ENCODE results near the gene DLG2. TPM values are rescaled to one million over a fixed set of nuclear protein-coding genes. Genes with fewer than 3 reads are reported as not detected.

Gene DLG2
- total and polyA plus RNA-seq, 9 of the 15 experiments (the other 6 are each of a cell fraction or from before 2014, with no cell fraction given), result 0.52 to 1.6 (median 0.95) TPM

DNA sequence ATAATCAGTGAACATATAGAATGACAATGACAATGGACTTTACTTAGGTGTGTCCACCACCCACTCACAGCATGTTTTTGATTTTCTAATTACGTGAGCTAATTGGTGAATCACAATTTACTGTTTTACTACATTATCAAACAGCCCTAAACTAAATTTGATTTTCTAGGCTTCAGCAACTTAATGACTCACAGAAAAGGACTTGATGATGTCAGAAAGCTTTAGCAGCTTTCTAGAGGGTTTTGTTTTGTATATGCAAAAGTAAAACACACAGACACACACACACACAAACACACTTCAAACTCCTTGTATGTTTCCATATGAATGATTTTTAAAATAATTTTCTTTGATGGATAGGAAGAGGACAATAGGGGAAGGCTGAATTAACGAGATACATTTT, 1462.4 kb downstream of the DLG2 start (continued):
- TF ChIP-seq, protein P1, sequence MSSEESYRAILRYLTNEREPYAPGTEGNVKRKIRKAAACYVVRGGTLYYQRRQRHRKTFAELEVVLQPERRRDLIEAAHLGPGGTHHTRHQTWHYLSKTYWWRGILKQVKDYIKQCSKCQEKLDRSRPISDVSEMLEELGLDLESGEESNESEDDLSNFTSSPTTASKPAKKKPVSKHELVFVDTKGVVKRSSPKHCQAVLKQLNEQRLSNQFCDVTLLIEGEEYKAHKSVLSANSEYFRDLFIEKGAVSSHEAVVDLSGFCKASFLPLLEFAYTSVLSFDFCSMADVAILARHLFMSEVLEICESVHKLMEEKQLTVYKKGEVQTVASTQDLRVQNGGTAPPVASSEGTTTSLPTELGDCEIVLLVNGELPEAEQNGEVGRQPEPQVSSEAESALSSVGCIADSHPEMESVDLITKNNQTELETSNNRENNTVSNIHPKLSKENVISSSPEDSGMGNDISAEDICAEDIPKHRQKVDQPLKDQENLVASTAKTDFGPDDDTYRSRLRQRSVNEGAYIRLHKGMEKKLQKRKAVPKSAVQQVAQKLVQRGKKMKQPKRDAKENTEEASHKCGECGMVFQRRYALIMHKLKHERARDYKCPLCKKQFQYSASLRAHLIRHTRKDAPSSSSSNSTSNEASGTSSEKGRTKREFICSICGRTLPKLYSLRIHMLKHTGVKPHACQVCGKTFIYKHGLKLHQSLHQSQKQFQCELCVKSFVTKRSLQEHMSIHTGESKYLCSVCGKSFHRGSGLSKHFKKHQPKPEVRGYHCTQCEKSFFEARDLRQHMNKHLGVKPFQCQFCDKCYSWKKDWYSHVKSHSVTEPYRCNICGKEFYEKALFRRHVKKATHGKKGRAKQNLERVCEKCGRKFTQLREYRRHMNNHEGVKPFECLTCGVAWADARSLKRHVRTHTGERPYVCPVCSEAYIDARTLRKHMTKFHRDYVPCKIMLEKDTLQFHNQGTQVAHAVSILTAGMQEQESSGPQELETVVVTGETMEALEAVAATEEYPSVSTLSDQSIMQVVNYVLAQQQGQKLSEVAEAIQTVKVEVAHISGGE (CRISPR knock-in tag; IDR thresholded peaks at IDR 0.05), result no peak
- TF ChIP-seq SNIP1 (IDR thresholded peaks at IDR 0.05; ENCODE audit: low read depth) (no peak), CREM (IDR thresholded peaks at IDR 0.05; ENCODE audit: low read depth) (no peak), POLR2G (IDR thresholded peaks at IDR 0.05; ENCODE audit: low read depth, low read length) (no peak)

DNA sequence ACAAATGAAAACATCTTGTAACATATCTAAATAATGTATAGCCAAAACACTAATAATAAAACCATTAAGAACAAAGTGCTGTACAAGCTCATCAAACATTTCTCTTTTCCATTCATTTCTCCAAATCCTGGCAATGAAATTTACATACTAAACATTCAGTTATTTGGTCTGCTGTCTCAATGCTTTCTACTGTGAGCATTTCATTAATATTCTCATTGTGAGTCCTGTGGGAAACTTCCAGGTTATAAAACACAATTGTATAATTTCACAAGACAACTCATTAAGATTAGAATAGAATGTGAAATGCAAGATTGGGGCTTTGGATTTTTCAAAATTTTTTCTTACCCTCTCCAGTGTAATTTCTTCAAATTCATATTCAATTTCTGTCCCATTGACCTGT, 1464.0 kb downstream of the DLG2 start:
- Histone ChIP-seq H3K4me3 (no peak overlapping the region), H2AFZ (ENCODE audit: low read depth, low read length) (no peak overlapping the region), H3K27me3 (ENCODE audit: control insufficient read depth in 2 of 2, insufficient read depth in 2 of 2, low read length in 2 of 2) (no peaks in the 10 kb centered on the region), H3K79me2 (ENCODE audit: control insufficient read depth, insufficient read depth, low read length) (no peaks in the 10 kb centered on the region), H3K9me1 (ENCODE audit: control insufficient read depth, insufficient read depth, low read length) (no peaks in the 10 kb centered on the region), H3K36me3 (ENCODE audit: control insufficient read depth, insufficient read depth, low read length) (no peaks in the 10 kb centered on the region), H3K4me1 (replicated peaks in 1 of 2; ENCODE audit: control insufficient read depth in 2 of 2, insufficient read depth in 2 of 2, low read length in 2 of 2) (no peaks in the 10 kb centered on the region), H3K9me3 (replicated peaks; ENCODE audit: control insufficient read depth, insufficient read depth, low read depth, low read length) (no peaks in the 10 kb centered on the region), H3K27ac (ENCODE audit: extremely low read depth, low read depth, low read length) (no peak overlapping the region), H3K9ac (ENCODE audit: insufficient read depth in 1 of 2, low read depth in 2 of 2, low read length in 2 of 2) (no peak overlapping the region), H3K4me2 (ENCODE audit: insufficient read depth, low read length) (no peak overlapping the region), H4K20me1 (replicated peaks; ENCODE audit: control insufficient read depth, insufficient read depth, low read length) (no peaks in the 10 kb centered on the region)
- ChIA-PET POLR2A (no interaction called here), CTCF (ENCODE audit: low intra/inter-chr PET ratio) (no interaction called here)
- BruUV-seq (replicated peaks), result no TSS peak
- in situ Hi-C loops (cut with MboI) (no loop called here), intact Hi-C loops (cut with micrococcal nuclease) (no loop called here)
- FAIRE-seq (no peak), ATAC-seq (no peak), DNase-seq (ENCODE audit: extremely low read depth in 1 of 4, low spot score in 3 of 4) (no peak)
- TF ChIP-seq ZBTB17 (CRISPR knock-in tag; IDR thresholded peaks at IDR 0.05) (no peak), SIRT6 (IDR thresholded peaks at IDR 0.05; ENCODE audit: low read depth, low read length) (no peak), ZNF165 (CRISPR knock-in tag; IDR thresholded peaks at IDR 0.05; ENCODE audit: borderline replicate concordance) (no peak), KDM2B (CRISPR knock-in tag; IDR thresholded peaks at IDR 0.05) (no peak)
- TF ChIP-seq, protein P2, sequence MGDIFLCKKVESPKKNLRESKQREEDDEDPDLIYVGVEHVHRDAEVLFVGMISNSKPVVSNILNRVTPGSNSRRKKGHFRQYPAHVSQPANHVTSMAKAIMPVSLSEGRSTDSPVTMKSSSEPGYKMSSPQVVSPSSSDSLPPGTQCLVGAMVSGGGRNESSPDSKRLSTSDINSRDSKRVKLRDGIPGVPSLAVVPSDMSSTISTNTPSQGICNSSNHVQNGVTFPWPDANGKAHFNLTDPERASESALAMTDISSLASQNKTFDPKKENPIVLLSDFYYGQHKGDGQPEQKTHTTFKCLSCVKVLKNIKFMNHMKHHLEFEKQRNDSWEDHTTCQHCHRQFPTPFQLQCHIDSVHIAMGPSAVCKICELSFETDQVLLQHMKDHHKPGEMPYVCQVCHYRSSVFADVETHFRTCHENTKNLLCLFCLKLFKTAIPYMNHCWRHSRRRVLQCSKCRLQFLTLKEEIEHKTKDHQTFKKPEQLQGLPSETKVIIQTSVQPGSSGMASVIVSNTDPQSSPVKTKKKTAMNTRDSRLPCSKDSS (IDR thresholded peaks at IDR 0.05; ENCODE audit: low read depth, partially characterized antibody), result no peak
- TF ChIP-seq, protein P3, sequence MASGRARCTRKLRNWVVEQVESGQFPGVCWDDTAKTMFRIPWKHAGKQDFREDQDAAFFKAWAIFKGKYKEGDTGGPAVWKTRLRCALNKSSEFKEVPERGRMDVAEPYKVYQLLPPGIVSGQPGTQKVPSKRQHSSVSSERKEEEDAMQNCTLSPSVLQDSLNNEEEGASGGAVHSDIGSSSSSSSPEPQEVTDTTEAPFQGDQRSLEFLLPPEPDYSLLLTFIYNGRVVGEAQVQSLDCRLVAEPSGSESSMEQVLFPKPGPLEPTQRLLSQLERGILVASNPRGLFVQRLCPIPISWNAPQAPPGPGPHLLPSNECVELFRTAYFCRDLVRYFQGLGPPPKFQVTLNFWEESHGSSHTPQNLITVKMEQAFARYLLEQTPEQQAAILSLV (tag; IDR thresholded peaks at IDR 0.05), result no peak
- TF ChIP-seq, protein P4, sequence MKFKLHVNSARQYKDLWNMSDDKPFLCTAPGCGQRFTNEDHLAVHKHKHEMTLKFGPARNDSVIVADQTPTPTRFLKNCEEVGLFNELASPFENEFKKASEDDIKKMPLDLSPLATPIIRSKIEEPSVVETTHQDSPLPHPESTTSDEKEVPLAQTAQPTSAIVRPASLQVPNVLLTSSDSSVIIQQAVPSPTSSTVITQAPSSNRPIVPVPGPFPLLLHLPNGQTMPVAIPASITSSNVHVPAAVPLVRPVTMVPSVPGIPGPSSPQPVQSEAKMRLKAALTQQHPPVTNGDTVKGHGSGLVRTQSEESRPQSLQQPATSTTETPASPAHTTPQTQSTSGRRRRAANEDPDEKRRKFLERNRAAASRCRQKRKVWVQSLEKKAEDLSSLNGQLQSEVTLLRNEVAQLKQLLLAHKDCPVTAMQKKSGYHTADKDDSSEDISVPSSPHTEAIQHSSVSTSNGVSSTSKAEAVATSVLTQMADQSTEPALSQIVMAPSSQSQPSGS (CRISPR knock-in tag; IDR thresholded peaks at IDR 0.05), result no peak
- TF ChIP-seq, protein P5, sequence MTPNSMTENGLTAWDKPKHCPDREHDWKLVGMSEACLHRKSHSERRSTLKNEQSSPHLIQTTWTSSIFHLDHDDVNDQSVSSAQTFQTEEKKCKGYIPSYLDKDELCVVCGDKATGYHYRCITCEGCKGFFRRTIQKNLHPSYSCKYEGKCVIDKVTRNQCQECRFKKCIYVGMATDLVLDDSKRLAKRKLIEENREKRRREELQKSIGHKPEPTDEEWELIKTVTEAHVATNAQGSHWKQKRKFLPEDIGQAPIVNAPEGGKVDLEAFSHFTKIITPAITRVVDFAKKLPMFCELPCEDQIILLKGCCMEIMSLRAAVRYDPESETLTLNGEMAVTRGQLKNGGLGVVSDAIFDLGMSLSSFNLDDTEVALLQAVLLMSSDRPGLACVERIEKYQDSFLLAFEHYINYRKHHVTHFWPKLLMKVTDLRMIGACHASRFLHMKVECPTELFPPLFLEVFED (CRISPR knock-in tag; conservative IDR thresholded peaks at IDR 0.05), result no peak

All from K562 (cell line).